Lower leg skin (tissue), 3 donors: ENCODE results near the gene CDH11.

ENCODE experiments used
- POLR2A ChIP-seq, 2 donors: fragments of 450-650 bp; IDR thresholded peaks; one replicate each; pipeline ENCODE4 v1.6.1; 2016 to 2017; ENCODE audit warnings: antibody characterized with exemption in 2 of 2, mild to moderate bottlenecking in 1 of 2, moderate library complexity in 1 of 2
- TF ChIP-seq, protein P1 (sequence below), 3 donors: fragments of 450-650 bp; IDR thresholded peaks; one replicate each; pipeline ENCODE4 v1.5.1; 2016; ENCODE audit warnings: antibody characterized with exemption in 3 of 3, mild to moderate bottlenecking in 3 of 3, moderate library complexity in 2 of 3

DNA sequence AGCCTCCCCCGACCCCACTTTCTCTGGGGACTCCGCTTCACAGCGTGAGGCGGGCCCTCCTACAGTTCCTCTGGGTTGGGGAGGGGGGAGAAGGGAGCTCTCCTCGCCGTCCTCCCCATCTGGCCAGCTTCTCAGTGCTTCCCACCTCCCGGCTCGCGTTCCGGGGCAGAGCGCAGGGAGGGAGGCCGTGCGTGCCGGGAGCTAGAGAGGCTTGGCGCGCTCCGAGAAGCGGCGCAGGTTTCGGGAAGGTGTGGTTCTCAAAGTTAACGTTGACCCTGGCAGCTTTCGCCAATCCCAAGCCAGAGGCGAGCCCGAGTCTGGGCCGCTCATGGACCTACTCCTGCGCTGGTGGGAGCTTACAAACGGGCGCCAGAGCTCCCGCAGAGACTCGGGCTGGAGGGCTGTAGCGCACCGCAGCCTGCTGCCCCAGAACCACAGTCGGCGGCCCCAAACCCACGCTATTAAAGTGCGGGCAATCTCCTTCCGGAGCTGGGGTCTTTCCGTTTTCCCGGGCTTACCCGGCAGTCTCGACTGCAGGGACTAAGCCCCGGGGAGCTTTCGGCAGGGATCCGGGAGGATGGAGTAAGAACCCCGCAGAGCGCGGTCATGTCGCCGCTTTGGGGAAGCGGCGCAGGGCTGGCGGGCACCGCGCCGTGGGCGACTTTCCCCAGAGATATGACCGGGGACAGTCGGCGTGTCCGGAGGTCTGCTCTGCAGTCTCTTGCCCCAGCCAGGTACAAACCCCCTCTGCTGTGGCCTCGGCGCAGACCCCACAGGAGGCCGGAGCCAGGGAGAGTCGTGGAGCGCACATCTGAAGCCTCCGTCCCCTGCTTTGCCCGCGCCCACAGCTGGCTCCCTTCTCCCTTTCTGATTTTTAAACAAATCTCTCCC is 787 bp downstream of the CDH11 start:
- TF ChIP-seq, protein P1, sequence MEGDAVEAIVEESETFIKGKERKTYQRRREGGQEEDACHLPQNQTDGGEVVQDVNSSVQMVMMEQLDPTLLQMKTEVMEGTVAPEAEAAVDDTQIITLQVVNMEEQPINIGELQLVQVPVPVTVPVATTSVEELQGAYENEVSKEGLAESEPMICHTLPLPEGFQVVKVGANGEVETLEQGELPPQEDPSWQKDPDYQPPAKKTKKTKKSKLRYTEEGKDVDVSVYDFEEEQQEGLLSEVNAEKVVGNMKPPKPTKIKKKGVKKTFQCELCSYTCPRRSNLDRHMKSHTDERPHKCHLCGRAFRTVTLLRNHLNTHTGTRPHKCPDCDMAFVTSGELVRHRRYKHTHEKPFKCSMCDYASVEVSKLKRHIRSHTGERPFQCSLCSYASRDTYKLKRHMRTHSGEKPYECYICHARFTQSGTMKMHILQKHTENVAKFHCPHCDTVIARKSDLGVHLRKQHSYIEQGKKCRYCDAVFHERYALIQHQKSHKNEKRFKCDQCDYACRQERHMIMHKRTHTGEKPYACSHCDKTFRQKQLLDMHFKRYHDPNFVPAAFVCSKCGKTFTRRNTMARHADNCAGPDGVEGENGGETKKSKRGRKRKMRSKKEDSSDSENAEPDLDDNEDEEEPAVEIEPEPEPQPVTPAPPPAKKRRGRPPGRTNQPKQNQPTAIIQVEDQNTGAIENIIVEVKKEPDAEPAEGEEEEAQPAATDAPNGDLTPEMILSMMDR (IDR thresholded peaks at IDR 0.05) = no peak
- TF ChIP-seq POLR2A (IDR thresholded peaks at IDR 0.05) = no peak
